ENCODE data around the gene SOSTDC1.

SOSTDC1 gene

DNA sequence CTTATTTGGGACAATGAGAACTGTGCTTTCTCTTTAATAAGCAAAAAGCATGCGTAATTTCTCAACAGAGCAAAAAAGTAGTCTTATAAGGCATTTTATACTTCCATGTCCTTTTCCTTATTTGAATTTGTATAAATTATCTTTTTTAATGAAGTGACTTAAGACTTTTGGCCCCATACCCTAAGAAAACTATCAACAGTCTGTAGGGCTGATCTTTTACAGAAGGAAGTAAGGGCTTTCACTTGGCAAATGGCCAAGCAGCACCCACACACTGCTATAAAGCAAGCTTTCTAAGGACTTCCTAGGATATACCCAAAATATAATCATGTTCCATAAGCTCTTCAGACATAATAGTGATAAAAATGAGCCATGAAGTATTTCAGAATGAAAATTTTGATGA is 47.6 kb downstream of the SOSTDC1 start:
- no peak for DNase-seq

DNA sequence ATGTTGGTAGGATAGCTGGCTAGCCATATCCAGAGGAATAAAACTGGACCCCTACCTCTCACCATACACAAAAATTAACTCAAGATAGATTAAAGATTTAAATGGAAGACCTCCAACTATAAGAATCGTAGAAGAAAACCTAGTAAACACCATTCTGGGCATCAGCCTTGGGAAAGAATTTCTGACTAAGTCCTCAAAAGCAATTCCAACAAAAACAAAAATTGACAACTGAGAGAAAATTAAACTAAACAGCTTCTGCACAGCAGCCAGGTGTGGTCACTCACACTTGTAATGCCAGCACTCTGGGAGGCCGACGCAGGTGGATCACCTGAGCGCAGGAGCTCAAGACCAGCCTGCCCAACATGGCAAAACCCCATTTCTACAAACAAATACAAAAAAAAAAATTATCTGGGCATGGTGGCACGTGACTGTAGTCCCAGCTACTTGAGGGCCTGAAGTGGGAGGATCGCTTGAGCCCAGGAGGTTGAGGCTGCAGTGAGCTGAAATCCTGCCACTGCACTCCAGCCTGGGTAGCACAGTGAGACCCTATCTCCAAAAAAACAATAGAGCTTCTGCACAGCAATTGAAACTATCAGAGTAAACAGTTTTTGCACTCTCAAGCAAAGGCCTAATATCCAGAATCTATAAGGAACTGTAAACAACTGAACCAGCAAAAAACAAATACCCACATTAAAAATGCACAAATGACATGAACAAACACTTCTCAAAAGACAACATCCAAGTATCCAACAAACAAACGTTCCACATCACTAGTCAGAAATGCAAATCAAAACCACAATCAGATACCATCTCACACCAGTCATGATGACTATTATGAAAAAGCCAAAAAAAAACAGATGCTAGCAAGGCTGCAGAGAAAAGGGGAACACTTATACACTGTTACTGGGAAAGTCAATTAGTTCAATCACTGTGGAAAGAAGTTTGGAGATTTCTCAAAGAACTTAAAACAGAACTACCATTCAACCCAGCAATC is 49.0 kb downstream of the SOSTDC1 start:
- DNase-seq = no peak

DNA sequence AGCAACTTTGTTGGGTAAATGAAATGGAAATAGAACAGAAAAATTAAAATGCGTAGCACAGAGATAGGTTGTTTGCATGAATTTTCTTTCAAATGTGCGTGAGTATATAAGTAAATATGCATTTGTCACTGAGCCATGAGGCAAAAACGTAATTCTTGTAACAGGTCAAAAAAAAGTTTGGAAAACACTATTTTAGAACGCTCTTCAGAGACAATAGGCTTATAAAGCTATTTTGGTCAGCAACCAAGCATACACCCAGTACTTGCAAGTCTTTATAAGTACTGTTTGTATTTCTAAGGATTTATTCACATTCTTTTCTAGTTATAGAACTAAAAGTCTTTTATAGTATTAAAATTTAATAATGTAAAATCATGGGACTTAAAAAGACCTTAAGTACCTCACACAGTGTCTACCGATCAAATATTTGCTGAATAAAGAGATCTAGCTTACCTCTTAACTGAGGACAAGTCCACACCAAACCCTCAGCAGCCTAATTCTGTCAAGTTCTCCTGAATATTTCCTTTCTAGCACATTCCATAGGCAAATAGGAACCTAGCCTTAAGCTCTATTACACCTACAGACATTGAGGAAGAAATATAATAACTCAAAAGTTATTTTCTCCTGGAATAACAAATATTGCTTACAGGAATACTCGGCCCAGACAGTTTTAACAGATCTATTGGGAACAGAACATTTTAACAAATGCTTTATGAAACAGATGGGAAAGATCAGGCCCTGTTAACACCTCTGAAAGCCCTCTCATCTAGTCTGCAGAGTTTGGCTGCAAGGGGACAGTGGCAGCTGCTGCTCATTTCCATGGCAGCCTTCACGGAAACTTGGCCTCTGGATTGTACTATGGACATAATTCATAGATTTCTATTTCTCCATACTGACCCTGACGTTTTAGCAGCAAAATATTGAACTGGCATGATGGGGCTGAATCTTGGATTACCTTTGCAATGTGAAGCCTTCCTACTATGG is 53.0 kb downstream of the SOSTDC1 start:
- DNase-seq = no peak

All from T1000 (cell line).